H1 (cell line): ENCODE data around the gene KRT80. TPM values are rescaled to one million over a fixed set of nuclear protein-coding genes. Genes with fewer than 3 reads are reported as not detected.

Experiments
- CTCF ChIA-PET: fragments of 300-600 bp; sonication (Branson Sonifier 250); formaldehyde crosslinking; loops from one replicate; lab custom pipeline; 2021; ENCODE audit not compliant: partially characterized antibody; lab: Charles Lee
- POLR2A ChIA-PET: fragments of 300-600 bp; sonication (Branson Sonifier 250); formaldehyde crosslinking; loops from one replicate; lab custom pipeline; 2021; ENCODE audit warnings: inconsistent platforms; ENCODE audit not compliant: partially characterized antibody; lab: Charles Lee
- DNase-seq, 2 experiments: peaks; one replicate each; pipeline versions ENCODE4 v3.0.0 to v3.0.0-alpha.2; 2010 to 2022; ENCODE audit warnings: low spot score in 2 of 2, low read depth in 1 of 2, mixed read lengths in 1 of 2
- FAIRE-seq: peaks from 2 replicates; lab custom pipeline; 2011; peaks lifted over from hg19 to GRCh38; lab: Jason Lieb, UNC
- H2AFZ ChIP-seq: 2 replicates; pipeline ENCODE4 v1.8.1; 2012; ENCODE audit warnings: low read length, inconsistent platforms
- H2AK5ac ChIP-seq: 2 replicates; pipeline ENCODE4 v1.6.1; 2013; ENCODE audit warnings: low read depth, low read length
- H2BK120ac ChIP-seq: replicated peaks from 2 replicates; pipeline ENCODE3; 2013; ENCODE audit warnings: low read depth, low read length, inconsistent platforms
- H2BK12ac ChIP-seq: 2 replicates; pipeline ENCODE4 v1.6.1; 2013; ENCODE audit warnings: low read depth, low read length
- H2BK15ac ChIP-seq: 2 replicates; pipeline ENCODE4 v1.6.1; 2013; ENCODE audit warnings: low read length
- H2BK20ac ChIP-seq: 2 replicates; pipeline ENCODE4 v1.6.1; 2013; ENCODE audit warnings: low read length
- H2BK5ac ChIP-seq: 2 replicates; pipeline ENCODE4 v1.6.1; 2013; ENCODE audit warnings: low read depth, low read length
- H3K14ac ChIP-seq: 2 replicates; pipeline ENCODE4 v1.6.1; 2013; ENCODE audit warnings: inconsistent platforms; ENCODE audit not compliant: insufficient read length
- H3K18ac ChIP-seq: 2 replicates; pipeline ENCODE4 v1.6.1; 2013; ENCODE audit warnings: low read length; ENCODE audit errors: extremely low read depth
- H3K23ac ChIP-seq: 2 replicates; pipeline ENCODE4 v1.6.1; 2013; ENCODE audit warnings: inconsistent platforms; ENCODE audit not compliant: insufficient read length
- H3K23me2 ChIP-seq: 2 replicates; pipeline ENCODE4 v1.6.1; 2013; ENCODE audit warnings: low read depth, low read length
- H3K27ac ChIP-seq: 2 replicates; pipeline ENCODE4 v1.6.1; 2011; ENCODE audit warnings: low read depth, low read length, inconsistent platforms
- H3K27me3 ChIP-seq, 4 experiments: replicated peaks in 1 of 4; 1 replicate in 1 of 4; 2 replicates in 3 of 4; pipeline versions ENCODE4 v1.6.1 to v1.8.1; 2011 to 2013; ENCODE audit warnings: low read length in 3 of 4, mild to moderate bottlenecking in 3 of 4, inconsistent platforms in 2 of 4, mixed read lengths in 2 of 4, moderate library complexity in 1 of 4; ENCODE audit not compliant: control insufficient read depth in 3 of 4, insufficient read depth in 3 of 4; ENCODE audit errors: extremely low read depth in 1 of 4
- H3K36me3 ChIP-seq, 4 experiments: 2 replicates each; pipeline versions ENCODE4 v1.6.1 to v1.8.1; 2011 to 2013; ENCODE audit warnings: mild to moderate bottlenecking in 4 of 4, low read length in 3 of 4, moderate library complexity in 2 of 4, control low read depth in 1 of 4, inconsistent platforms in 1 of 4; ENCODE audit not compliant: insufficient read depth in 4 of 4, control insufficient read depth in 2 of 4
- H3K4ac ChIP-seq: replicated peaks from 2 replicates; pipeline ENCODE3; 2013; ENCODE audit warnings: low read length, low read depth, mixed read lengths, inconsistent platforms; ENCODE audit not compliant: insufficient read length
- H3K4me1 ChIP-seq, 4 experiments: replicated peaks in 1 of 4; 1 replicate in 1 of 4; 2 replicates in 3 of 4; pipeline versions ENCODE4 v1.6.1 to v1.8.1; 2011 to 2013; ENCODE audit warnings: low read length in 3 of 4, inconsistent platforms in 2 of 4, mixed read lengths in 1 of 4; ENCODE audit not compliant: insufficient read depth in 4 of 4, control insufficient read depth in 3 of 4
- H3K4me2 ChIP-seq, 2 experiments: 2 replicates each; pipeline versions ENCODE4 v1.6.1 to v1.8.1; 2011 to 2013; ENCODE audit warnings: low read depth in 2 of 2, low read length in 2 of 2, control low read depth in 1 of 2, inconsistent platforms in 1 of 2, mild to moderate bottlenecking in 1 of 2; ENCODE audit not compliant: insufficient read depth in 1 of 2
- H3K4me3 ChIP-seq, 4 experiments: fragments of 200-600, 300-600 bp in 1 of 4; sonication (generic), shearing (Covaris generic), sonication (Bioruptor Twin) in 1 of 4; 2 replicates each; pipeline versions ENCODE4 v1.5.1 to v1.8.1; 2011 to 2016; ENCODE audit warnings: low read length in 4 of 4, low read depth in 3 of 4, control low read depth in 2 of 4, inconsistent platforms in 2 of 4, mild to moderate bottlenecking in 2 of 4, mixed read lengths in 1 of 4, moderate library complexity in 1 of 4; ENCODE audit not compliant: insufficient read depth in 2 of 4; ENCODE audit errors: extremely low read depth in 1 of 4
- H3K56ac ChIP-seq: replicated peaks from 2 replicates; pipeline ENCODE3; 2013; ENCODE audit warnings: low read depth, mild to moderate bottlenecking, mixed read lengths, low read length, inconsistent platforms; ENCODE audit not compliant: insufficient read length
- H3K79me1 ChIP-seq: 2 replicates; pipeline ENCODE4 v1.6.1; 2013; ENCODE audit warnings: low read depth, low read length, control low read depth
- H3K79me2 ChIP-seq, 2 experiments: 2 replicates each; pipeline versions ENCODE4 v1.6.1 to v1.8.1; 2012 to 2013; ENCODE audit warnings: low read length in 2 of 2, mild to moderate bottlenecking in 2 of 2, inconsistent platforms in 1 of 2; ENCODE audit not compliant: insufficient read depth in 2 of 2, control insufficient read depth in 1 of 2
- H3K9ac ChIP-seq, 4 experiments: replicated peaks in 1 of 4; 1 replicate in 1 of 4; 2 replicates in 3 of 4; pipeline versions ENCODE4 v1.6.1 to v1.8.1; 2011 to 2013; ENCODE audit warnings: low read depth in 3 of 4, low read length in 3 of 4, control low read depth in 2 of 4, mild to moderate bottlenecking in 2 of 4, moderate library complexity in 2 of 4, inconsistent platforms in 1 of 4; ENCODE audit errors: extremely low read depth in 1 of 4
- H3K9me3 ChIP-seq, 2 experiments: 2 replicates each; pipeline versions ENCODE4 v1.6.1 to v1.8.1; 2012 to 2013; ENCODE audit warnings: mild to moderate bottlenecking in 2 of 2, moderate library complexity in 2 of 2, control low read depth in 1 of 2, inconsistent platforms in 1 of 2, low read depth in 1 of 2, low read length in 1 of 2, mixed read lengths in 1 of 2; ENCODE audit not compliant: insufficient read depth in 2 of 2
- H4K20me1 ChIP-seq, 2 experiments: replicated peaks in 1 of 2; 2 replicates each; pipeline versions ENCODE3 to v1.8.1; 2011 to 2013; ENCODE audit warnings: inconsistent platforms in 2 of 2, low read length in 2 of 2, mild to moderate bottlenecking in 1 of 2; ENCODE audit not compliant: insufficient read depth in 2 of 2, control insufficient read depth in 1 of 2
- H4K5ac ChIP-seq: 2 replicates; pipeline ENCODE4 v1.6.1; 2013; ENCODE audit warnings: low read length, low read depth, mixed read lengths, inconsistent platforms; ENCODE audit not compliant: insufficient read length
- H4K8ac ChIP-seq: 2 replicates; pipeline ENCODE4 v1.8.0; 2013; ENCODE audit warnings: mild to moderate bottlenecking, moderate library complexity, low read length, inconsistent platforms; ENCODE audit not compliant: insufficient read depth; ENCODE audit errors: extremely low read depth
- H4K91ac ChIP-seq: replicated peaks from 2 replicates; pipeline ENCODE3; 2013; ENCODE audit warnings: low read length, mixed read lengths, inconsistent platforms; ENCODE audit not compliant: insufficient read length
- CBX8 ChIP-seq: fragments of 300-800, 300-1000 bp; sonication (generic); IDR thresholded peaks from 2 replicates; pipeline ENCODE4 v1.7.1; 2016; ENCODE audit warnings: low read depth, low read length, borderline replicate concordance
- EP300 ChIP-seq, 2 experiments: IDR thresholded peaks; 1 replicate in 1 of 2; 2 replicates in 1 of 2; pipeline ENCODE4 v1.6.1; 2011 to 2012; ENCODE audit warnings: low read depth in 2 of 2, low read length in 2 of 2, mild to moderate bottlenecking in 2 of 2, borderline replicate concordance in 1 of 2, inconsistent platforms in 1 of 2, moderate library complexity in 1 of 2
- FOSL1 ChIP-seq: IDR thresholded peaks from 2 replicates; pipeline ENCODE4 v1.6.1; 2011; ENCODE audit warnings: mild to moderate bottlenecking, low read depth, low read length, moderate library complexity; ENCODE audit not compliant: insufficient read depth
- GABPA ChIP-seq: IDR thresholded peaks from 2 replicates; pipeline ENCODE4 v1.6.1; 2011; ENCODE audit warnings: mild to moderate bottlenecking, low read length, moderate library complexity, borderline replicate concordance; ENCODE audit not compliant: insufficient read depth
- GTF2F1 ChIP-seq: IDR thresholded peaks from 2 replicates; pipeline ENCODE4 v1.6.1; 2012; ENCODE audit warnings: low read depth, low read length, improper control_type of control experiment, borderline replicate concordance
- KDM1A ChIP-seq: fragments of 200-600, 300-600 bp; sonication (generic); IDR thresholded peaks from 2 replicates; pipeline ENCODE4 v1.7.1; 2016; ENCODE audit warnings: mild to moderate bottlenecking, low read length, borderline replicate concordance
- KDM5A ChIP-seq: fragments of 200-600 bp; IDR thresholded peaks from 2 replicates; pipeline ENCODE4 v1.7.1; 2012; ENCODE audit warnings: mild to moderate bottlenecking, low read length, inconsistent platforms, mixed read lengths
- MAFK ChIP-seq: IDR thresholded peaks from 2 replicates; pipeline ENCODE4 v1.6.1; 2012; ENCODE audit warnings: low read depth, mild to moderate bottlenecking, improper control_type of control experiment, low read length
- POLR2A ChIP-seq, 2 experiments: IDR thresholded peaks; 1 replicate in 1 of 2; 2 replicates in 1 of 2; pipeline ENCODE4 v1.6.1; 2011; ENCODE audit warnings: low read depth in 2 of 2, low read length in 2 of 2, mild to moderate bottlenecking in 2 of 2; ENCODE audit errors: control extremely low read depth in 1 of 2
- SIRT6 ChIP-seq: IDR thresholded peaks from one replicate; pipeline ENCODE4 v1.7.1; 2012; ENCODE audit warnings: low read length, inconsistent platforms
- SUZ12 ChIP-seq: fragments of 200-600 bp; sonication (generic); IDR thresholded peaks from 2 replicates; pipeline ENCODE4 v1.6.1; 2012; ENCODE audit warnings: mild to moderate bottlenecking, inconsistent platforms, low read length, moderate library complexity, mixed read lengths
- TBP ChIP-seq: IDR thresholded peaks from 2 replicates; pipeline ENCODE4 v1.6.1; 2011; ENCODE audit warnings: low read depth, low read length, improper control_type of control experiment
- ZNF274 ChIP-seq: IDR thresholded peaks from 2 replicates; pipeline ENCODE4 v1.7.0; 2012; ENCODE audit warnings: low read length, borderline replicate concordance; ENCODE audit errors: extremely low read depth
- WGBS, 2 experiments: shearing (Covaris generic) in 1 of 2; methylation state at CpG; one replicate each; pipeline versions ENCODE4 v1.1.6 to v1.1.7; 2013 to 2015; ENCODE audit warnings: low lambda C conversion rate in 2 of 2, mixed read lengths in 2 of 2, inconsistent platforms in 1 of 2, low coverage in 1 of 2, missing lambda C conversion rate in 1 of 2; ENCODE audit not compliant: insufficient replicate concordance in 2 of 2, insufficient coverage in 1 of 2, insufficient read length in 1 of 2; ENCODE audit errors: extremely low coverage in 1 of 2, missing lambda C conversion rate in 1 of 2; 5-methylcytosine and 5-hydroxymethylcytosine counted together
- polyA plus RNA-seq, 7 experiments: library from polyadenylated mRNA; depleted of rRNA in 3 of 7; stranded (reverse) in 5 of 7; unstranded in 2 of 7; fragments of >200 nt in 5 of 7; fragments of 200-250 nt in 2 of 7; gene quantifications; 1 replicate in 5 of 7; 2 replicates in 1 of 7; 4 replicates in 1 of 7; pipeline versions ENCODE4 v1.2.1 to v1.2.3, GENCODE V29; 2011 to 2013; ENCODE audit warnings: missing spikeins in 2 of 7, mixed read lengths in 2 of 7
- total RNA-seq: library from RNA; stranded (reverse); fragmentation: NEBNext Ultra II Directional; extraction: Animal tissue kit (Norgen Biotek cat#: 25700); gene quantifications from 2 replicates; pipeline ENCODE4 v1.2.1, GENCODE V29; 2021
- TF ChIP-seq, protein P1 (sequence below): IDR thresholded peaks from 2 replicates; pipeline ENCODE4 v1.6.1; 2011; ENCODE audit warnings: low read depth, mild to moderate bottlenecking, low read length; ENCODE audit not compliant: insufficient read depth

Gene KRT80
- total and polyA plus RNA-seq, 2 of the 8 experiments (the other 6 are each of a cell fraction or from before 2014, with no cell fraction given) = 0.05 TPM; not detected in 1

- Histone ChIP-seq H3K4ac (no peak overlapping the region), H3K23me2 (no peaks in the 10 kb centered on the region), H3K9me3 (no peaks in the 10 kb centered on the region), H3K27me3 (no peaks in the 10 kb centered on the region), H4K20me1 (no peaks in the 10 kb centered on the region), H3K4me1 (peaks cover 0 to 3% (median 2%) of the 10 kb centered on the region in 4 experiments; a peak in 3 of 7 replicates), H4K5ac (no peak overlapping the region), H3K27ac (no peak overlapping the region), H2BK20ac (no peak overlapping the region), H2BK120ac (no peak overlapping the region), H3K4me2 (no peak overlapping the region), H3K9ac (no peak overlapping the region), H4K91ac (no peak overlapping the region), H3K36me3 (no peaks in the 10 kb centered on the region), H2BK12ac (no peak overlapping the region), H2AK5ac (no peak overlapping the region), H3K56ac (no peak overlapping the region), H2BK5ac (no peak overlapping the region), H3K4me3 (no peak overlapping the region), H3K79me1 (no peaks in the 10 kb centered on the region), H2BK15ac (0 out of 2 replicates have a peak overlapping the region, but pooled peaks have one; percentile 53), H3K79me2 (no peaks in the 10 kb centered on the region), H3K23ac (no peak overlapping the region), H2AFZ (no peak overlapping the region), H4K8ac (no peak overlapping the region), H3K18ac (no peak overlapping the region), H3K14ac (no peak overlapping the region)
- FAIRE-seq (no peak), DNase-seq (no peak)
- WGBS, 2 experiments = 91% methylated on average over 1 of the region's 1 CpG; no CpG with 5 or more reads in 1 of the 2 experiments
- TF ChIP-seq SUZ12 (no peak), SIRT6 (no peak), CBX8 (no peak), MAFK (no peak), KDM1A (no peak), TBP (no peak), KDM5A (no peak), GTF2F1 (no peak), POLR2A (IDR thresholded peaks at IDR 0.05; ENCODE audit: control extremely low read depth in 1 of 2, low read depth in 2 of 2, low read length in 2 of 2) (no peak), GABPA (no peak), ZNF274 (no peak), FOSL1 (no peak), EP300 (IDR thresholded peaks at IDR 0.05; ENCODE audit: borderline replicate concordance in 1 of 2, low read depth in 2 of 2, low read length in 2 of 2) (no peak)
- TF ChIP-seq, protein P1, sequence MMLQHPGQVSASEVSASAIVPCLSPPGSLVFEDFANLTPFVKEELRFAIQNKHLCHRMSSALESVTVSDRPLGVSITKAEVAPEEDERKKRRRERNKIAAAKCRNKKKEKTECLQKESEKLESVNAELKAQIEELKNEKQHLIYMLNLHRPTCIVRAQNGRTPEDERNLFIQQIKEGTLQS = no peak
- ChIA-PET CTCF (interaction anchor here (0.6 to 1.6 kb wide), 13 partner anchors 10 to 763 kb away, joined by 3 to 6 read pairs (median 4); no protein-coding TSS in a partner anchor), POLR2A (interaction anchor here (0.6 kb wide), 1 partner anchor 77 kb away, joined by 3 read pairs; no protein-coding TSS in a partner anchor)
These were observed 25.1 kb downstream of the KRT80 start for GRCh38 chr12:52166672-52167071.
